ENCODE data around the gene TMEM38B. TPM values are rescaled to one million over a fixed set of nuclear protein-coding genes. Genes with fewer than 3 reads are reported as not detected.
"Not testable (repeated sequence)": the region's sequence is repeated elsewhere in the genome, so short reads cannot be mapped to it uniquely, and the experiment has no call there.

Gene TMEM38B
- total RNA-seq, 1 donor from 2014 or later: 6.3 TPM

- no peak for DNase-seq (ENCODE audit: low read depth in 2 of 2)
These were observed 13.0 kb upstream of the TMEM38B start for GRCh38 chr9:105681313-105681712.

DNA sequence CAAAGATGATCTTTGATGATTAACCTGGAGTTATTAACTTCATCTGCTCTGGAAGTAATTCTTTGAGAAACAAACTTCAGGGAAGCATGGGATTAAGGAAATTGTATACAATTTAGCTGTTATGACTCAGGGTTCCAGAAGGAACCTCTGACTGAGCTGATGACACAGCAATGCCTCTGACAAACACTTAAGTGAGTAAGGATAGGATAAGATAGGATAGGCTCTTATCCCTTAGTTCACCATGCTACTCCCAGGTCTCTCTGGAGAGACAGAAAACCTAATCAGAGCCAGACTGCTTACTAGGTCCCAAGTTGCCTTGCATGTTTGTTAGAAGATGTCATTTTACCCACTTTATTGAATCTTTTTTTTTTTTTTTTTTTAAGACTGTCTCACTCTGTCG, 12.6 kb upstream of the TMEM38B start:
- DNase-seq (ENCODE audit: low read depth in 2 of 2): peak in 1 of 2 donors; percentile 40

DNA sequence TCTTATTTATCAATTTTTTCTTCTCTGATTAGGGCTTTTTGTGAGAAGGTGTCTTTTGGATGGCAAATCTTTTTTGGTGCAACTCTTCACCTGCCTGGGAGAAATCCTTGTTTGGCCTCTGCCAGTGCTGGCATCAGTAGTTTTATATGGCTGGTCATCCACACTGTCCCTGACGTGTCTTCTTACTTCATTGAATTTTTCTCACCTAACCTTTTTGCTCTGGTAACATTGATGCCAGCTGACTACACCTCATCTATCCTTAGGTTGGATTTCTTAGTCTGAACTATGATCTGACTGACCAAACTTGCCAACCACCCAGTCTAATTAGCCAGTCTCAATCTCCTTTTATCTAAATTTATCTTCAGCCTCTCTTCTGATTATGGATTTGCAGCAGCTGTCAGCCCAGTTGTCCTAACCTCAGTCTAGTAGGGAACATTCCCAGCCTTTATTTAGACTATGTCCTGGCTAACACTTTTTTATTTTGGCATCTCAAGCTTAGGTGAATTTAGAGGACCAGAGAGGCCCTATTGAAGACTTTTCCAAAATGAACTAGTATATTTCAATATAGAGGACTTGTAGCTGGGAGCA, 10.6 kb upstream of the TMEM38B start:
- DNase-seq (ENCODE audit: low read depth in 2 of 2): no peak

DNA sequence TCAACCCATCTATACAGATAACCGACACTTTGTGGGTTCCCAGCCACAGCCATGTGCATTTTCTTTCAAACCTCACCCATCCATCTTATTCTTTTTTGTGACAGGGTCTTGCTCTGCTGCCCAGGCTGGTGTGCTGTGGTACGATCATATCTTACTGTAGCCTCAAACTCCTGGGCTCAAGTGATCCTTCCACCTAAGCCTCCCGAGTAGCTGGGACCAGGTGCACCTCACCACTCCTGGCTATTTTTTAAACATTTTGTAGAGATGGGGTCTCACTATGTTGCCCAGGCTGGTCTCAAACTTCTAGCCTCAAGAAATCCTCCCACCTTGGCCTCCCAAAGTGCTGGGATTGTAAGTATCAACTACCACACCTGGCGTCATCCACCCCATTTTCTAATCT, 7.4 kb upstream of the TMEM38B start:
- DNase-seq (ENCODE audit: low read depth in 2 of 2): no peak

GRCh38 chr9:105690742-105691141, 3.6 kb upstream of the TMEM38B start:
- peak; percentile 41 to 44 for DNase-seq (ENCODE audit: low read depth in 2 of 2)

GRCh38 chr9:105693435-105694189, 729 bp upstream of the TMEM38B start:
- peak; percentile 7 to 13 for DNase-seq (ENCODE audit: low read depth in 2 of 2)

DNA sequence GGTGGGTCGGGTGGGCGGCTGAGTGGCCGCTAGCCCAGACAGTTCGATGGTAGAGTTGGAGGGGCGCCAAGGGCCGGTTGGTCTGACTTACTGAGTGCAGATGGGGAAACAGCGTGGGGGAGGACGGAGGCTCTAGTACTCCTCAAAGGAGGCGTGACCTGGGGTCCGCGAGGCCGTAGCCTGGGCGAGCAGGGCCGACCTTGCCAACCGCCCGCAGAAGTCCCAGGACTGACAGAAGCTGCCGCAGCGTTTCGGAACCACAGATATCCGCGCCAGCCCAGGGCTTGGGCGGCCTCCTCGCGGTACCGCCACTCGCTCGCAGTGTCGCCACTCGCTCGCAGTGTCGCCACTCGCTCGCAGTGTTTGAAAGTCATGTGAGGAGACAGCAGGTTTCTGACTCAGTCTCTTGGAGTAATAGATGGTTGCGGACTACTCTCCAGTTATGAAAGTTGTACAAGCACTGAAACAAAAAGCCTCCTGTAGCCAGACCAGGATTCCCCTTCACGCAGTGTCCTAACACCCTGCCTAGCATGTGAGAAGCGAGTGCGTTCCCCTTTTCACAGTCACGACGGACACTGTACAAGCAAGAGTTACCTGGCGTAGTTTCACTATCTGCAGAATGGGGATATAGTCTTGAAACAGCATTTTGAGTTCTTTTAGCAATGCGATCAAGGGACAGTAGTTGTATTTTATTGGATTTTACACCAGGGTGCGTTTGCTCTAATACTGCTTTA, 674 bp downstream of the TMEM38B start:
- DNase-seq (ENCODE audit: low read depth in 2 of 2): peak; percentile 45 to 53

DNA sequence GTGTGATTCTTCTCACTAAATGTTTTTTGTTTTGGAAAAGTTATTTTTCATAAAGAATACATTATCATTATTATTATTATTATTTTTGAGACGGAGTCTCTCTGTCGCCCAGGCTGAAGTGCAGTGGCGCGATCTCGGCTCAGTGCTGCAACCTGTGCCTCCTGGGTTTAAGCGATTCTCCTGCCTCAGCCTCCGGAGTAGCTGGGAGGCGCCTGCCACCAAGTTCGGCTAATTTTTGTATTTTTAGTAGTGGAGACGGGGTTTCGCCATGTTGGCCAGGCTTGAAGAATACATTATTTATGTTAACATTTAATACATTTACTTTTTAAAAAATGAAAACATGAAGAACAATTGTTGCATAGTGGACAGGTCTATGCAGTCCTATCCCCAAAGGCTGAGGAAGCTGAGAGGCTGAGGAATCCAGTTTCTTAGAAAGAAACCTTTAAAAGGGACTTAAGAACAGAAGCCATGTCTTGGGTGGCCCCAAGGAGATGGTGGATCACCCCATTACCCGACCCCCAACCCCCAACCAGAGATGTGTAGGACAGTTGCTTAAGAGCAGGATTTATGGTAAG, 2.0 kb downstream of the TMEM38B start:
- DNase-seq (ENCODE audit: low read depth in 2 of 2): no peak

DNA sequence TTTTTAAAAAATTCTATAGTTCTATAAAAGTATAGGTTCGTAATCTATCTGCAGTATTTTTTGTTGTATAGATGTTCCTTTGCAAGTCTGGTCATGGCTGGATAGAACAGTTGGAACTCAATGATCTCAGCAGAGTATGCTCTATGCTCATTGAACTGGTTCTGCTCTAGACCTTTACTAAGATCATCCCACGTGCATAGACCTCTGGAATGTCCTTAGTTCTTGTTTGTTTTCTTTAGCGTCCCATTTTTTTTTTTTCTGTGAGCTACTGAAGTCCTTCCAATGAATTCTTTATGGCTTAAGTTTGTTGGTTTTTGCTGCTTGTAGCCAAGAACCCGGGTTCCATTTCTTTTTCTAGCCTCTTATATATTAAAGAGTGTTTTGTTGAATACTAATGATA, 3.5 kb downstream of the TMEM38B start:
- no peak for DNase-seq (ENCODE audit: low read depth in 2 of 2)

DNA sequence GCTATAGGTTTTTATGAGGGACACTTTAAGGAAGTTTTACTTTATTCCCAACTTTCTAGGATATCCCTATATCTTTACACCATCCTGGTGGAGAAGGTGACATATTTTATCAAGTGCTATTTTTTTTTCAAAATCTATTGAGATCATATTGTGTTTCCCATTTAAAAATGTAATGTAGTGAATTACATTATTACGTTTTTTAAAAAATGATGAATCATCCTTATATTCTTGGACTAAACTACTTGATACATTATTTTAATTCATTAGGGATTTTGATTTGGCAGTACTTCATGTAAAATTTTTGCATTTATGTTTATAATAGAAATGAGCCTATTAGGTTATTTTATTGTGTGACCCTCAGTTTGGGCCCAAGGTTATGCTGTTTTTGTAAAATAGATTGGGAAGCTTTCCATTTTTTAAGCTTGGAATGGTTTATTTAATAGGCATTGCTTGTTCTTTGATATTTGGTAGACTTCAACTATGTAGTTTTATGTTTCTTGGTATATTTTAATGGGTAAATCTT, 4.1 kb downstream of the TMEM38B start:
- DNase-seq (ENCODE audit: low read depth in 2 of 2): no peak

DNA sequence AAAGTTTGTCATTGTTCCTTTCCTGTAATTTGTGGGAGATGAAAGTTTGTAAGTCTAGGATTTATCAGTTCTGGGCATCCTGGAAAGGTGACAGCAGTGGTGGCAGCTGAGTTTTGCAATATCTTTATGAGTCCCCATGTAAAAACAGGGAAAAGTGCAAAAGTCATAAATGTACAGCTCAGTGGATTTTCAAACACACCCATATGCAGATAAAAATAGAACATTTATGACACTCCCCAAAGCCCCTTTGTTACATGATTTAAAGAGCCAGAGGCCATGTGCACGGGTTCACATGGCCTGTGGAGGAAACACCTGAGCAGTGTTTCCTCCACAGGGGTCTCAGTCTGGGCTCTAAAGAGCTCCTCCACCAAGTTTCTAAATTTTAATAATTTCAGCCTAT, 6.3 kb downstream of the TMEM38B start:
- DNase-seq (ENCODE audit: low read depth in 2 of 2): peak in 1 of 2 donors; percentile 17

- DNase-seq (ENCODE audit: low read depth in 2 of 2): no peak
These were observed 6.8 kb downstream of the TMEM38B start for GRCh38 chr9:105701145-105701544.

DNA sequence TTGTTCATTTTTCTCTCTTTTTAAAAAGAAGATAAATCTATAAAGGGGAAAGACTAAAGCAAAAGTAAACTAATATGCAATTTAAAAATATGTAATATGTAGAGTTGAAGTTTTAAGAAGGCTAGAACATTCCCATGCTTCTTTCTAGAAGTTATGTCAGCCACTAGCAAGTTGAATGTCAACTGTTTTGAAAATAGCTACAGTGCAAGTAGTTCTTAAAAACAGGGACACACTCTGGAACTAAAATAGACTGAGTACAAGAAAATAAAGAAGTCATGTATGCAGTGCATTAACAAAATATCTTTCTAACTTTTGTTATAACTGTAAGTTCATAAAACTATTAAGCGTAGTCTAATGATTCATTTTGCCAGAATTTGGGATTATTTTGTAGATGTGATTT, 7.9 kb downstream of the TMEM38B start:
- DNase-seq (ENCODE audit: low read depth in 2 of 2): no peak

GRCh38 chr9:105703638-105704037, 9.3 kb downstream of the TMEM38B start:
- DNase-seq (ENCODE audit: low read depth in 2 of 2): not testable (repeated sequence)

DNA sequence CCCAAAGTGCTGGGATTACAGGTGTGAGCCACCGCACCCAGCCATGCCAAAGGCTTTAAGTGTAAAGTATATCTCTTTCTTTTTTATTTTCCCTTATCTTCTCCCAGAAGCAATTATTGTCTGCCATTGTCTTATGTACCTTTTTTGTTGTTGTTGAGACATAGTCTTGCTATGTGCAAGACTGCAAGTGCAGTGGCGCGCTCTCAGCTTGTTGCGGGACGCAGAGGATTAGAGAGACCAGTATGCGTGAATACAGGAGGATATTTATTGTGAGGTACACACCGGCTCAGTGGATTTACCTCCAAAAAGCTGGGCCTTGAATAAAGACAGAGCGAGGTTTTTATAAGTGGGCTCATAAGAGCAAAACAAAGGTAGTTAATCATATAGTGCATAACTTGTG, 11.8 kb downstream of the TMEM38B start:
- no peak for DNase-seq (ENCODE audit: low read depth in 2 of 2)

- DNase-seq (ENCODE audit: low read depth in 2 of 2): no peak
These were observed 14.1 kb downstream of the TMEM38B start for GRCh38 chr9:105708405-105708804.

DNA sequence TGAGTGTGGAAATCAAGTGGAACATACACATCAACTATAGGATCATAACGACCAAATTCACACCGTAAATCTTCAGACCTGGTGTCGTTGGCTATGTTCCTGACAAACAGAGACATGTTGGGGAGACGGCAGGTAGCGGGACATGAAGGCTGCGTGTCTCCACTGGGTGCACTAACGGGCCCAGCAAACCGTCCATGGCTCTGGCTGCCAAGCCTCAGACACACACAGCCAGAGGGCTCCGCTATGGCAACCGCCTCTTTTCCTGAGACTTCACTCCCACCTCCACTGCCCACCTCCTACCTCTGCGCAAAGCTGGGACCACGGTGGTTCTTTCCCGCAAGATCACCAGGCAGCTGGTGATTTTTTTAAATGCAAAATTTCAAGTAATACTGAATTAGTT, 16.3 kb downstream of the TMEM38B start:
- no peak for DNase-seq (ENCODE audit: low read depth in 2 of 2)

DNA sequence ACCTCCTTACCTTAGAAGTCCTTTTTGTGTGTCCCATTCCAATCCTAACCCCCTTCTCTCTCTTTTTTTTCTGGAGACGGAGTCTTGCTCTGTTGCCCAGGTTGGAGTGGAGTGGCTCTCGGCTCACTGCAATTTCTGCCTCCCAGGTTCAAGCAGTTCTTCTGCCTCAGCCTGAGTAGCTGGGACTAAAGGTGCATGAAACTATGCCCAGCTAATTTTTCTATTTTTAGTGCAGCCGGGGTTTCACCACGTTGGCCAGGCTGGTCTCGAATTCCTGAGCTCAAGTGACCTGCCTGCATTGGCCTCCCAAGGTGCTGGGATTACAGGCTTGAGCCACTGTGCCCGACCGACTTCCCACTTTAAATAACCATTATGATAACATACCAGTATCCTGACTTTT, 17.5 kb downstream of the TMEM38B start:
- DNase-seq (ENCODE audit: low read depth in 2 of 2): no peak

GRCh38 chr9:105712297-105712696, 18.0 kb downstream of the TMEM38B start:
- no peak for DNase-seq (ENCODE audit: low read depth in 2 of 2)

GRCh38 chr9:105712773-105713172, 18.4 kb downstream of the TMEM38B start:
- DNase-seq (ENCODE audit: low read depth in 2 of 2): no peak

DNA sequence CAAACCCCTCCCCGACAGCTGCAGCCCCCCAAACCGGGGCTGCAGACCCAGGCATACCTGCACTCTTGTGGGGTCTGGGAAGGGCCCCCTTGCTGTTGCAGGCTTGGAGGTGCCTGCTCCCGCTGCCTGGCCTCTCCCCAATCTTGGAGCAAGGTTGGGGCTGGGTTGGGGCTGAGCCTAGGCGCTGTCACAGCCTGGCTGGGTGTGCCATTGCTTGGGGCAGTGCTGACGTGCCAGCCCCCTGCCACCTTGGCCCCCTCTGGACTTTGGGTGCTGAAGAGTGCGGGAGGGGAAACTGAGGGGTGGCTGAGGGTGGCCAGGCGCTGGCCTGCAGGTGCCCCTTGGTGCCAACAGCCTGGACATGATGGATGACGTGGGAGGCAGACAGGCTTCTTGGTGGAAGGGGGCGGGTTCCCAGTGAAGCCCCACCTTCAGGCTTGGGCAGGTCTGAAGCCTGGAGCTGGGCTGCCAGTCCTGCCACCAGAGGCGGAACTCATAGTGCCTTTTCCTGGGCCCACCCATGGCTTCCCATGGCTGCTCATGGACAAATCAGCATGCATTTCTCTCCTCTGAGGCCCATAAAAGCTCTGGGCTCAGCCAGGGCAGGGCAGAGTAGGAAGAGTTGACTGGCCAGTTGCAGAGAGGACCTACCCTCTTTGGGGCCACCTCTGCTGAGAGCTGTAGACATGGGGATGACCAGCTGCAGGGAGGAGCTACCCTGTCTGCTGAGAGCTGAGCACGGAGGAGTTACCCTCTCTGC, 19.1 kb downstream of the TMEM38B start:
- no peak for DNase-seq (ENCODE audit: low read depth in 2 of 2)

DNA sequence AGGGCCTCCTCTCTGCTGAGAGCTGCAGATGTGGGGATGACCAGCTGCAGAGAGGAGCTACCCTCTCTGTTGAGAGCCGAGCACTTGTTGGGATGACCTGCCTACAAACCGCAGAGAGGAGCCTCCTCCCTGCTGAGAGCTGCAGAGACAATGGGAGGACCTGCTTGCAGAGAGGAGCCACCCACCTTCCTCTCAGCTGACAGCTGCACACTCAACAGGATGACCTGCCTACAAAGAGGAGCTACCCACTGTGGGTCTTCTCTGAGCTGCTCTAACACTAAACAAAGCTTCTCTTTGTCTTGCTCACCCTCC, 19.6 kb downstream of the TMEM38B start:
- no peak for DNase-seq (ENCODE audit: low read depth in 2 of 2)
